Left ventricle myocardium inferior (tissue), 1 donor: ENCODE results near the gene HAUS6. TPM values are rescaled to one million over a fixed set of nuclear protein-coding genes. Genes with fewer than 3 reads are reported as not detected.
A peak's percentile ranks its signal among the peaks of the same experiment; 100 is the strongest.

Experiments
- DNase-seq: peaks from one replicate; pipeline ENCODE4 v3.0.0-alpha.2; 2020
- H3K27ac ChIP-seq: fragments of 200-600 bp; replicated peaks from 2 replicates; pipeline ENCODE4 v1.8.0; 2021
- H3K27me3 ChIP-seq: fragments of 200-600 bp; 2 replicates; pipeline ENCODE4 v1.8.0; 2021; ENCODE audit warnings: low read depth
- H3K36me3 ChIP-seq: fragments of 200-600 bp; 2 replicates; pipeline ENCODE4 v1.8.0; 2021
- H3K4me1 ChIP-seq: fragments of 200-600 bp; 2 replicates; pipeline ENCODE4 v1.8.0; 2021
- H3K4me3 ChIP-seq: fragments of 200-600 bp; 2 replicates; pipeline ENCODE4 v1.8.0; 2021; ENCODE audit warnings: mild to moderate bottlenecking, moderate library complexity
- H3K9me3 ChIP-seq: fragments of 200-600 bp; replicated peaks from 2 replicates; pipeline ENCODE4 v1.8.0; 2021
- CTCF ChIP-seq: fragments of 200-600 bp; IDR thresholded peaks from 2 replicates; pipeline ENCODE4 v1.8.0; 2021; ENCODE audit warnings: antibody characterized with exemption, mild to moderate bottlenecking, borderline replicate concordance
- intact Hi-C: fragments of 100-400 bp; cut with micrococcal nuclease; formaldehyde crosslinking; loops from one replicate; pipeline ENCODE4 v1.11.0; 2022
- total RNA-seq: library from RNA; stranded (reverse); fragmentation: NEBNext Ultra II Directional; extraction: Animal tissue kit (Norgen Biotek cat#: 25700); gene quantifications from one replicate; pipeline ENCODE4 v1.2.1, GENCODE V29; 2021
- donor health status: DM: no; HTN: yes; CAD: no; lungs with severe emphysema.

The HAUS6 gene
- total RNA-seq, 1 donor from 2014 or later = 5.6 TPM

- peaks cover 87% of the 10 kb centered on the region for H3K4me1 ChIP-seq
- peaks cover 75% of the 10 kb centered on the region for H3K36me3 ChIP-seq
Measured at GRCh38 chr9:19122490-19123042, 19.9 kb upstream of the HAUS6 start.

GRCh38 chr9:19120877-19121276, 18.2 kb upstream of the HAUS6 start:
- Histone ChIP-seq H3K27ac (no peak overlapping the region), H3K4me1 (peaks cover 85% of the 10 kb centered on the region), H3K9me3 (no peaks in the 10 kb centered on the region), H3K4me3 (no peak overlapping the region), H3K36me3 (peaks cover 88% of the 10 kb centered on the region), H3K27me3 (no peaks in the 10 kb centered on the region)
- DNase-seq = no peak
- intact Hi-C loops = no loop called here
- no peak for TF ChIP-seq CTCF

More at GRCh38 chr9:19122490-19123042, 19.9 kb upstream of the HAUS6 start:
- Histone ChIP-seq H3K9me3 (no peaks in the 10 kb centered on the region), H3K27me3 (no peaks in the 10 kb centered on the region), H3K4me3 (no peak overlapping the region), H3K27ac (peak overlapping the region; percentile 74)
- intact Hi-C loops = no loop called here
- DNase-seq = no peak
- TF ChIP-seq CTCF = no peak

- peaks cover 89% of the 10 kb centered on the region for H3K36me3 ChIP-seq
- H3K4me1 ChIP-seq = peaks cover 80% of the 10 kb centered on the region
- H3K9me3 ChIP-seq = no peaks in the 10 kb centered on the region
- intact Hi-C loops = no loop called here
- DNase-seq = no peak
- H3K4me3 ChIP-seq = no peak overlapping the region
- TF ChIP-seq CTCF = no peak
- peak overlapping the region; percentile 65 for H3K27ac ChIP-seq
- H3K27me3 ChIP-seq = no peaks in the 10 kb centered on the region
Measured at GRCh38 chr9:19119801-19120440, 17.2 kb upstream of the HAUS6 start.

GRCh38 chr9:19119246-19119645, 16.5 kb upstream of the HAUS6 start:
- Histone ChIP-seq H3K36me3 (peaks cover 92% of the 10 kb centered on the region), H3K27ac (peak overlapping the region; percentile 65), H3K4me1 (peaks cover 74% of the 10 kb centered on the region), H3K4me3 (no peak overlapping the region), H3K9me3 (no peaks in the 10 kb centered on the region), H3K27me3 (no peaks in the 10 kb centered on the region)
- no peak for TF ChIP-seq CTCF
- DNase-seq = no peak
- intact Hi-C loops = no loop called here

- Histone ChIP-seq H3K9me3 (no peaks in the 10 kb centered on the region), H3K36me3 (peaks cover 83% of the 10 kb centered on the region), H3K27me3 (no peaks in the 10 kb centered on the region), H3K4me3 (no peak overlapping the region), H3K27ac (peak overlapping the region; percentile 65), H3K4me1 (peaks cover 53% of the 10 kb centered on the region)
- intact Hi-C loops = no loop called here
- no peak for DNase-seq
- no peak for TF ChIP-seq CTCF
Measured at GRCh38 chr9:19117039-19117716, 14.5 kb upstream of the HAUS6 start.
